GM19043 (cell line): ENCODE measurements around the gene RTN4IP1.
"Not testable (repeated sequence)": the region's sequence is repeated elsewhere in the genome, so short reads cannot be mapped to it uniquely, and the experiment has no call there.

Source experiments
- ATAC-seq: cut with Tn5 transposase; IDR thresholded peaks from one replicate; pipeline ENCODE4 v1.9.1; 2021; ENCODE audit warnings: low read depth; ENCODE audit not compliant: unreplicated experiment

Gene RTN4IP1

GRCh38 chr6:106628658-106629102 lies 618 bp downstream of the RTN4IP1 start:
- ATAC-seq = no peak

DNA sequence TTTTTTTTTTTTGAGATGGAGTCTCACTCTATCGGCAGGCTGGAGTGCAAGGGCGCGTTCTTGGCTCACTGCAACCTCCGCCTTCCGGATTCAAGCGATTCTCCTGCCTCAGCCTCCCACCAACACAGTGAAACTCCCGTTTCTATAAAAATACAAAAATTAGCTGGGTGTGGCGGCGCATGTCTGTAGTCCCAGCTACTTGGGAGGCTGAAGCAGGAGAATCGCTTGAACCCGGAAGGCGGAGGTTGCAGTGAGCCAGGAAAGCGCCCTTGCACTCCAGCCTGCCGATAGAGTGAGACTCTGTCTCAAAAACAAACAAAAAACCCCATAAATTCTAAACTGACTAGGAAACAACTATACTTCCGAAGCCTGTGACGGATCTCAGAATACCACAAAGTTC lies 1.5 kb downstream of the RTN4IP1 start:
- ATAC-seq = not testable (repeated sequence)

DNA sequence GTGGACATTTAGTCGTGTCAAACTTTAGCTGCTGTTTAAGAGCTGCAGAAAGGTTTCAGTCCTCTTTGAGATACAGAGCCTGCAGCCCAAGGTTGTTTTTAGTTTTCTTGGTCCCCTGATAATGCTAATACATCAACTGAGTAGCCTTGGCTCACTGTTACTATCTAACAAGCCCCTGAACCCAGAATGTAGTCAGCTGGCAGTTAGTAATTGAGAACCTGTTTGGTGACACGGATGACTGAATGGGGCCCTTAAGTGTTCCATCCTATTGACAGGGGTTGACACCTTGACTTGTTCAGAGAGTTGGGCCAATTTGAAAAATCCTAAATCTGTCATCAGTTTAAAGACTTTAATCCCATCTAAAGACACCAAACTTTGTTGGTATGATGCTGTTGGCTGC lies 2.8 kb downstream of the RTN4IP1 start:
- peak; percentile 53 for ATAC-seq

DNA sequence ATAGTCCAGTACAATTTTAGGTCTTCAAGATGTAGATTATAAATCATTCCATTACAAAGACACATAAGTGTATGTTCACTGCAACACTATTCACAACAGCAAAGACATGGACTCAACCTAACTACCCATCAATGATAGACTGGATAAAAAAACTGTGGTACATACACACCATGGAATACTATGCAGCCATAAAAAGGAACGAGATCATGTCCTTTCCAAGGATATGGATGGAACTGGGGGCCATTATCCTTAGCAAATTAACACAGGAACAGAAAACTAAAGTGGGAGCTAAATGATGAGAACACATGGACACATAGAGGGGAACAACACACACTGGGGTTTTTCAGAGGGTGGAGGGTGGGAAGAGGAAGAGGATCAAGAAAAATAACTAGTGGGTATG lies 6.3 kb downstream of the RTN4IP1 start:
- no peak for ATAC-seq

- ATAC-seq = no peak
Observed at GRCh38 chr6:106622412-106622811, 6.9 kb downstream of the RTN4IP1 start.

DNA sequence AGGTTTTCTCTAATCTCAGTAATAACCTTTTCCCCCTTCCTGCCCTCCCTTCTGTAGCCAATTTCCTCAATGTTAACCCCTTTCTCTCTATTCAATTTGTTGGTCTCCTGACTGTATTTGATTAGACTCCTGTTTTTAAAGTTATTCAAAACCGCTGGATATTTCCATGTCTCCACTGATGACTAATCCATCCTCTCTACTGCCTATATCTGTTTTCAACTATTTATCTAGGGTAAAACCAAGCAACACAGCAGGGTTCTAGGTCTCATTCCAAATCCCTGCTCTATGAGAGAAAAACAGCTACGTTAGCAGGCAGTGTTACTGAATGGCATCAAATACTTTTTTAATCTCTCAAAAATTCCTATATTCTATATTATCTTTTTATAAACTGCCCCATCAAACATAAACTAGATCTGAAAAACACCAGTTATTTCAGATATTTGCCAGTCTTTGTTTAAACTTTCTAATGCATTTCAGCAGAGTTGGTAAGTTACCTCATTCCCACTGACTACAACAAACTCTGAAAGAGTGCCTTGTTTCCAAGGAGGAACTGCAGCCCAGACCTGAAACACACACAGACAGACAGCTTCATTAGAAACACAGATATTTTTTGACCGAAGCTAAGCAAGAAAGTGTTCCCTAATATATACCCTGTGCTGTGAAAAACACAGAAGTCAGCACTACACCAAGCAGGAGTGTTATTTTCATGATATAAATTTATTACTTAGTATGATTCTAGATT lies 8.2 kb downstream of the RTN4IP1 start:
- no peak for ATAC-seq

- no peak for ATAC-seq
Observed at GRCh38 chr6:106619223-106619622, 10.1 kb downstream of the RTN4IP1 start.

DNA sequence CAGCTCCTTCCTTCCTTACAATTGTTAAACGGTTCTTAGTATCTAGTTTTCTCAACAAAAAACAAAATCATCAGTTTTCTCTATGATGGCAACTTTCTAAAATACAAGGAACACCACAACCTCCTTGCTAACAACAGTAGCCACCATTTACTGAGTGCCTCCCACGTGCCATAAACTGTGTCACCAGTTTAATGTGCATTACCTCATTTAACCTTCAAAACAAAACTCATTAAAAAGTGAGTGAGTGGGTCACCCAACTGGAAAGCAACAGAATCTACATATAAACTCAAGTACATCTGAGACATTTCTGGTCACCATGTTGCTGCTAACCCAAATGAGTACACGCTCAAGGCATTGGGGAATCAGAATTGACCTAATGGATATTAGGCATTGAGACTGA lies 11.0 kb downstream of the RTN4IP1 start:
- no peak for ATAC-seq

DNA sequence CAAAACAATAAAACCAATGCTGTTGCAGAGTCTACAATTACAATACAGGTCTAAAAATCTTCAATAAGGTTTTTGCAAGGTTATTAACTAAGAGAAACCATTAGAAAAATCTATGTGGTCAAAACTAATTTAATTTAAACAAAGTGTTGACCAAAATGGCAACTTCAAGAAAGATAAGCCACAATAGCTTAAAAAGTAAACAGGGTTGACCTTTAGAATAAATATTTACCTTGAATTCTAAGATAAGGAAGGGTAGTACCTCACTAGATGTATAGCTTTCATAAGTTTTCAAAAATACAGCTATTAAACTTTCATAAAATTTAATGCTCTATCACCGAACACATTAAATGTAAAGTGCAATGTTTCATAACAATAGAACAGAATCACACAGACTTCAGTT lies 11.4 kb downstream of the RTN4IP1 start:
- no peak for ATAC-seq

DNA sequence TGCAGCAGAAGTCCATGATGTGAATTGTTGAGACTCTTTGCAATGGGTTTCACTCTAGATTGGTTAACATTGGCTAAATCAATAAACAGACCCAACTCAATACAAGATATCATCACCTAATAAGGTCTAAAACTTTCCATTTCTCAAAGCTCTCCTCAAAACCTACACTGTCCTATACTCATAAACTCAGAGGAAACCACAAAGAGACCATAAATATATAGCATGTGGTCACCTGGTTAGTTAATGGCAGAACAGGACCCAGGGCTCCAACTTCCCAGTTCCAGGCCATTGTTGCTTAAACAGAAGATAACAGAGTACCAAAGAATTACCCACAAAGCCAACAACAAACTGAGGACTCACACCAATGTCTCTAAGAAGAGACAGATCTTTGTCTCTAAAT lies 12.0 kb downstream of the RTN4IP1 start:
- peak; percentile 83 for ATAC-seq

DNA sequence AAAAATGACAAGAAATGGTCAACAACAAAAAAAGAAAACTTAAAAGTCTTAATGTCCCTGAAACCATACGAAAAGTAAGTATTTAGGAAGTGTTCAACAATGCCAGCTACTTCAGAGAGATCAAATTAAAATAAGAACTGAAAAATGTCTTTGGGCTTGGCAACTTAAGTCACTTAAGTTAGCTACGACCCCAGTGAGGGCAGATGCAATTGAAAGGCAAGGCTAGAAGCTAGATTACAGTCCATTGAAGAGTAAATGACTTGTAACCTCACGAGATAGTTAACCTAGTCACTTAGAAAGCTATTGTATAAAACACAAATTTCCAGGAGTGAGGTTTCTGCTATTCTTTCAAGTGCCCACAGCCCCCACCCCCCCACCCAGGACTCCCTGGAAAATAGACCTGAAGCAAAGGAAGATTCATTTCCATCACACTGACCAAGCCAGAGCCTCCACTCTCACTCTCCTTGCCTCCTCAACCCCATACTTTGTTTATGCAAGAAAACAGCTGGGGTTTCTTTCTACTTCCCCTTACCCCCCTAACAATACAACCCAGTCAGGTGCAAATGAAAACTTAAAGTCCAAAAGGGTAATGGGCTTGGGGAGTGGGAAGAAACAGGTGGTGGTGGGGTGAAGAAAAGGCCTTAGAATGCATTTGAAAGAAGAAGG lies 14.6 kb downstream of the RTN4IP1 start:
- no peak for ATAC-seq

DNA sequence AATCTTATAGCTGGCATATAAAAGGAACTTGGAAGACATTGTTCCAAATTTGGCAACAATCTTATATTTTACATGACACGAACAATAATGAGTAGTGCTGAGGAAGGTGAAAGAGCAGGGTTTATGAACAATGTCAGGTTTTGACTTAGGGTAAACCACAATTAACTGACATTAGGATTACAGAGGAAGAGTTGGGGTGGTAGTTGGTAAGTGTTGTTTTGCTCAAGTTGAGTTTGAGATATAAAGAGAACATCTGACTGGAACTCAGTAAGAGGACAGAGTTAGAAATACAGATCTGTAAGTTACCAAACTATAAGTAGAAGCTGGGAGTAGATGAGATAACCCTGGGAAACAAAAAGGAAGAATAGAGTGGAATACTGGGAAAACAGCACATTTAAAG lies 15.1 kb downstream of the RTN4IP1 start:
- ATAC-seq = no peak

GRCh38 chr6:106613590-106613989 lies 15.7 kb downstream of the RTN4IP1 start:
- ATAC-seq = no peak

DNA sequence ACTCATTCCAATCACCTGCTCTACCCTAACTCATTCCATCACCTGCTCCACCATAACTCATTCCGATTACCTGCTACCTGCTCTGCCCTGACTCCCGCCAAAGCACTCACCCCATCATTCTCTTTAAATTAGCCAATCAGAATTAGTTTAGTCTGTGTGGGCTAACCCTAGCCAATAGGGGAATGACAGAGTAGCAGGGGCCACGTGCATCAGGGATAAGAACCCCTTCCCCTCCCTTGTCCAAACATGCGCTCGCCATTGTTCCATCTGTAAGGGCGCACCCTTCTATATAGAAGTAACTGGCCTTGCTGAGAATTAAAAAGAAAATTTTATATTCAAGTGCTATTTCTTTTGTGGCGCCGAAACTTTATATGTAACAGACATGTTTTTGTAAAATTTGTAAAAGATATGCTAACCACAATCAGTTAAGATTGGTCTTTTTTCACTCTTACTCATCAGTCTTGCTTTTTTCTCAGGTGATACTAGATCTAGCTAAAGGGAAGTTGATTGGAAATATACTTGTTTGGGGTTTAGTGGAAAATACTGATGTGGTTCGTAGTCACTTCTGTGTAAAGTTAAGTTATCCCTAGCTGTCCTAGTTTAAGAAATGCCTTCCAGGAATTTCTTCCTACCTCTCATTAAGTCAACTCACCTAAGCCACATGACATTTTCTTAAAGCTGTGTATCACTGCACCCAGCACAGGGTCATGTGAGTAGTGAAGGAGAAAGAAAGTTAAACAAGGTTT lies 16.5 kb downstream of the RTN4IP1 start:
- ATAC-seq = no peak

GRCh38 chr6:106611030-106611429 lies 18.3 kb downstream of the RTN4IP1 start:
- ATAC-seq = no peak

DNA sequence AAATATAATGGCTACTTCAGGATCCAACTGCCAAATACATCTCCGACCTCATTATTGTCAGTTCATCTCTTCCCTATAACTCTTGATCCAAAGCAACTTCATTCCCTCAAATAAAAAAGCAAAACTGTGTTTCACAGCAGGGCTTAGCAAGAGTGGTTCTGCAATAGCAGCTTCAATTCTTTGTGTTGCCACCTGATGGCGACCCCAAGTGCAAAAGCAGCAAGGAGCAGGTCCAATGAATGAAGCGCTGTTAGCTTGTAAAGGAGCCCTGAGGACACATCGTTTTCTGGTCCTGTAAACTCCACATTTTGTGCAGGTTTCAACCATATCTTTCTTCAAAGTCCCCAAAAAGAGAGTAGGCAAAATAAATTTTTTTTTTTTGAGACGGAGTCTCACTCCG lies 19.6 kb downstream of the RTN4IP1 start:
- peak; percentile 52 for ATAC-seq

GRCh38 chr6:106608080-106608668 lies 21.1 kb downstream of the RTN4IP1 start:
- ATAC-seq = no peak

DNA sequence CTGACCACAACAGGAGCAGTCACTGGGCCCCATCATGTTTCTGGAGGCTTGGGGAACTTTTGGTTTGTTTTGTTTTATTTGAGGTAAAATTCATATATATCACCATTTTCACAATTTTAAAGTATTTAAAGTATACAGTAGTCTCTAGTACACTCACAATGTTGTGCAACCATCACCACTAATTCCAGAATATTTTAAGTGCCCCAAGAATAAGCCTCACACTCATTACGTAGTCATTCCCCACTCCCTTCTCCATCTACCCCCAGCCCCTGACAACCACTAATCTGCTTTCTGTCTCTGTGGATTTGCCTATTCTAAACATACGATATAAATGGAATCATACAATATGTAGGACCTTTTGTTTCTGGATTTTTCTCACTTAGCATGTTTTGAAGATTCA lies 29.0 kb downstream of the RTN4IP1 start:
- no peak for ATAC-seq

DNA sequence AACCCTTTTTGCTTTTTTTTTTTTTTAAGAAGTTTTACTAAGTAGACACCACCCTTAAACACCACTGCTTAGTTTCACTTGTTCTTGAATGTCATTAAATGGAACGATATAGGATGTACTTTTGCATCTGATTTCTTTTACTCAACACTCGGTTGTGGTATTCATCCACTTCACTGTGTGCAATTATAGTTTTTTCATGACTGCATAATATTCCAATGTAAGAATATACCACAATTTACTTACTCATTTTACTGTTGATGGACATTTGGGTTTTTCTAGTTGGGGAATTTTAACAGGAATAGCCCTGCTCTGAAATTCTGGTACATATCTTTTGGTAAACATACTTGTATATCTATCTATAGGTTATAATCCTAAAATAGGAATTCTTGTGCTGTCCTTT lies 29.9 kb downstream of the RTN4IP1 start:
- ATAC-seq = no peak

DNA sequence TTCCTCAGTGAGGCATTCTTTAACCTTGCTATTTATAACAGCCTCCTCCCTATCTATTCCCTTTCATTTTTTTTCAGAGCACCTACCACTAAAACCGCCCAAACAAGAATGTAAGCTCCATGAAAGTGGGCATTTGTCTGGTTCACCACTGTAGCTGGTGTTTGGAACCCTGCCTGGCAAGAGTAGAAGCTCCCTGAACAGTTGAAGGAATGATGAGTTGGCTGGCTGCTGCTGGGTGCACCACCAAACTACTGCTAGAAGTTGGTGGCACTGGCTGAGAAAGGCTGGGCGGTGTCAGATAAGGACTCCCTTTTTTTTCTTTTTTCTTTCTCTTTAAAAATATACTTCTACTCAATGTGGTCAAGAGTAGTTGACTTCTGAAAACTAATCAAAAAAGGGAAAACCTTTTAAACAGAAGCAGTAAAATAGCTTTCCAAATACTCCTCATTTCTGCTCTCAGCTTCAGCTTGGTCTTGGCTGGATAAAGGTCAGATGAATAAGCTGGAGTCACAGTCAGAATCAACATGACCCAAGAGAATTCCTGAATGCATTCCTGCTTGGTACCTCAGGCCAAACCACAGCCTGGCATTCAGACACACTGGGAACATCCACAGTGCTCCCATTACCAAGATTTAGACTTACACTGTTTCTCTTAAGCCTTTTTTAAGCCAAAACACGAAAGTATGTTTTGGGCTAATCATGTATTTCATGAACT lies 38.0 kb downstream of the RTN4IP1 start:
- no peak for ATAC-seq

DNA sequence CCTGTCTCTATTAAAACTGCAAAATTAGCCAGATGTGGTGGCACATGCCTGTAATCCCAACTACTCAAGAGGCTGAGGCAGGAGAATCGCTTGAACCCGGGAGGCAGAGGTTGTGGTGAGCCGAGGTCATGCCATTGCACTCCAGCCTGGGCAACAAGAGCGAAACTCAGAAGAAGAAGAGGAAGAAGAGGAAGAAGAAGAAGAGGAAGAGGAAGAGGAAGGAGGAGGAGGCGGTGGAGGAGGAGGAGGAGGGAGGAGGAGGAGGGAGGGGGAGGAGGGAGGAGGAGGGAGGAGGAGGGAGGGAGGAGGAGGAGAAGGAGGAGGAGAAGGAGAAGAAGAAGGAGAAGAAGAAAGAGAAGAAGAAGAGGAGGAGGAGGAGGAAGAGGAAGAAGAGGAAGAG lies 40.4 kb downstream of the RTN4IP1 start:
- ATAC-seq = not testable (repeated sequence)
